Liver (tissue), 9 donors: ENCODE results near the gene ALMS1. TPM values are rescaled to one million over a fixed set of nuclear protein-coding genes. Genes with fewer than 3 reads are reported as not detected.

ENCODE experiments used
- DNase-seq: peaks from one replicate; pipeline ENCODE4 v3.0.0-alpha.2; 2017; ENCODE audit warnings: low spot score
- H3K27ac ChIP-seq, 2 donors: one replicate each; pipeline ENCODE4 v1.7.0; 2013; ENCODE audit warnings: inconsistent platforms in 2 of 2, low read length in 2 of 2, control low read depth in 1 of 2, low read depth in 1 of 2, mild to moderate bottlenecking in 1 of 2
- H3K27me3 ChIP-seq, 4 donors: one replicate each; pipeline versions ENCODE4 v1.6.1 to v1.7.0; 2013; ENCODE audit warnings: low read length in 3 of 4, inconsistent platforms in 1 of 4, mild to moderate bottlenecking in 1 of 4, moderate library complexity in 1 of 4; ENCODE audit not compliant: control insufficient read depth in 4 of 4, insufficient read depth in 4 of 4
- H3K36me3 ChIP-seq, 4 donors: one replicate each; pipeline versions ENCODE4 v1.6.1 to v1.7.0; 2013; ENCODE audit warnings: low read length in 3 of 4, mild to moderate bottlenecking in 3 of 4, low read depth in 1 of 4, moderate library complexity in 1 of 4; ENCODE audit not compliant: control insufficient read depth in 4 of 4, insufficient read depth in 3 of 4
- H3K4me1 ChIP-seq, 4 donors: one replicate each; pipeline versions ENCODE4 v1.6.1 to v1.7.0; 2013; ENCODE audit warnings: low read length in 3 of 4, mild to moderate bottlenecking in 3 of 4, moderate library complexity in 1 of 4; ENCODE audit not compliant: control insufficient read depth in 4 of 4, insufficient read depth in 4 of 4
- H3K4me3 ChIP-seq, 3 donors: one replicate each; pipeline versions ENCODE4 v1.6.1 to v1.7.0; 2013; ENCODE audit warnings: low read length in 3 of 3, control low read depth in 1 of 3, low read depth in 1 of 3, mild to moderate bottlenecking in 1 of 3
- H3K9ac ChIP-seq, 2 donors: one replicate each; pipeline ENCODE4 v1.7.0; 2013; ENCODE audit warnings: low read length in 2 of 2, mild to moderate bottlenecking in 2 of 2, moderate library complexity in 2 of 2, control low read depth in 1 of 2, low read depth in 1 of 2
- H3K9me3 ChIP-seq, 4 donors: one replicate each; pipeline versions ENCODE4 v1.6.1 to v1.7.0; 2013; ENCODE audit warnings: low read length in 3 of 4; ENCODE audit not compliant: control insufficient read depth in 4 of 4
- ATF3 ChIP-seq: IDR thresholded peaks from 2 replicates; pipeline ENCODE4 v1.6.1; 2016; ENCODE audit warnings: antibody characterized with exemption
- CTCF ChIP-seq: fragments of 150-350 bp; IDR thresholded peaks from 2 replicates; pipeline ENCODE4 v1.5.1; 2017; ENCODE audit warnings: improper control_type of control experiment, low read depth, low read length; ENCODE audit not compliant: missing input control
- EGR1 ChIP-seq, 2 donors: IDR thresholded peaks; 2 replicates each; pipeline ENCODE4 v1.6.1; 2016 to 2018; ENCODE audit warnings: antibody characterized with exemption in 2 of 2, low read depth in 2 of 2
- FOXA1 ChIP-seq: IDR thresholded peaks from 2 replicates; pipeline ENCODE4 v1.6.1; 2016; ENCODE audit warnings: antibody characterized with exemption
- FOXA2 ChIP-seq: IDR thresholded peaks from 2 replicates; pipeline ENCODE4 v1.6.1; 2016; ENCODE audit warnings: antibody characterized with exemption
- GABPA ChIP-seq, 2 donors: IDR thresholded peaks in 1 of 2; conservative IDR thresholded peaks in 1 of 2; 2 replicates each; pipeline ENCODE4 v1.6.1; 2016; ENCODE audit warnings: antibody characterized with exemption in 2 of 2, mild to moderate bottlenecking in 1 of 2, moderate library complexity in 1 of 2
- HNF4A ChIP-seq, 2 donors: conservative IDR thresholded peaks; 2 replicates each; pipeline ENCODE4 v1.6.1; 2016; ENCODE audit warnings: antibody characterized with exemption in 2 of 2, mild to moderate bottlenecking in 2 of 2
- HNF4G ChIP-seq: IDR thresholded peaks from 2 replicates; pipeline ENCODE4 v1.6.1; 2016; ENCODE audit warnings: antibody characterized with exemption
- JUND ChIP-seq, 2 donors: IDR thresholded peaks; 2 replicates each; pipeline ENCODE4 v1.6.1; 2016; ENCODE audit warnings: antibody characterized with exemption in 2 of 2
- NR2F2 ChIP-seq: IDR thresholded peaks from 2 replicates; pipeline ENCODE4 v1.6.1; 2016; ENCODE audit warnings: antibody characterized with exemption
- RAD21 ChIP-seq, 2 donors: IDR thresholded peaks; 2 replicates each; pipeline ENCODE4 v1.6.1; 2016; ENCODE audit warnings: antibody characterized with exemption in 2 of 2, mild to moderate bottlenecking in 2 of 2
- RXRA ChIP-seq, 2 donors: IDR thresholded peaks; 2 replicates each; pipeline ENCODE4 v1.6.1; 2017 to 2018; ENCODE audit warnings: antibody characterized with exemption in 2 of 2, mild to moderate bottlenecking in 1 of 2
- SP1 ChIP-seq: IDR thresholded peaks from 2 replicates; pipeline ENCODE4 v1.6.1; 2018; ENCODE audit warnings: antibody characterized with exemption, mild to moderate bottlenecking
- TAF1 ChIP-seq: conservative IDR thresholded peaks from 2 replicates; pipeline ENCODE4 v1.6.1; 2016; ENCODE audit warnings: antibody characterized with exemption, mild to moderate bottlenecking
- YY1 ChIP-seq: IDR thresholded peaks from 2 replicates; pipeline ENCODE4 v1.6.1; 2016; ENCODE audit warnings: antibody characterized with exemption, mild to moderate bottlenecking
- ZBTB33 ChIP-seq: IDR thresholded peaks from 2 replicates; pipeline ENCODE4 v1.6.1; 2016; ENCODE audit warnings: antibody characterized with exemption
- WGBS: extraction: QIAGEN DNeasy Blood & Tissue Kit; methylation state at CpG from one replicate; pipeline ENCODE4 v1.1.7; 2013; 5-methylcytosine and 5-hydroxymethylcytosine counted together
- polyA plus RNA-seq, 2 donors: library from polyadenylated mRNA; stranded (reverse) in 1 of 2; unstranded in 1 of 2; fragments of 200-250 nt in 1 of 2; fragments of >200 nt in 1 of 2; fragmentation: Nextera tagmentation in 1 of 2; extraction: Ambion mirVana in 1 of 2; gene quantifications; one replicate each; pipeline versions ENCODE4 v1.2.1 to v1.2.3, GENCODE V29; 2013 to 2015
- total RNA-seq, 2 donors: library from RNA; depleted of rRNA; stranded (reverse); fragments of >200 nt; gene quantifications; one replicate each; pipeline ENCODE4 v1.2.3, GENCODE V29; 2014
- TF ChIP-seq, protein P1 (sequence below): IDR thresholded peaks from 2 replicates; pipeline ENCODE4 v1.6.1; 2016; ENCODE audit warnings: antibody characterized with exemption, mild to moderate bottlenecking
- TF ChIP-seq, protein P2 (sequence below): IDR thresholded peaks from 2 replicates; pipeline ENCODE4 v1.6.1; 2016; ENCODE audit warnings: antibody characterized with exemption
- donor health status: healthy.
- donor health status: healthy.
- donor health status: healthy.
- donor health status: healthy.
- donor health status: healthy.

ALMS1 gene
- total and polyA plus RNA-seq, 4 donors, result 2.1 to 18.3 (median 7.0) TPM

GRCh38 chr2:73588177-73588576, 202.5 kb downstream of the ALMS1 start (continued):
- TF ChIP-seq ZBTB33 (no peak), HNF4A (conservative IDR thresholded peaks at IDR 0.05) (no peak), EGR1 (IDR thresholded peaks at IDR 0.05; ENCODE audit: low read depth in 2 of 2) (no peak)

GRCh38 chr2:73593680-73594079, 208.0 kb downstream of the ALMS1 start:
- WGBS, result 96% methylated on average over 2 of the region's 2 CpGs
- Histone ChIP-seq H3K27me3 (no peaks in the 10 kb centered on the region), H3K4me3 (no peak overlapping the region), H3K27ac (no peak overlapping the region), H3K9ac (no peak overlapping the region), H3K4me1 (no peaks in the 10 kb centered on the region), H3K9me3 (no peaks in the 10 kb centered on the region), H3K36me3 (no peaks in the 10 kb centered on the region)
- DNase-seq, result no peak
- TF ChIP-seq RXRA (IDR thresholded peaks at IDR 0.05) (no peak), NR2F2 (no peak), GABPA (IDR thresholded peaks at IDR 0.05 in 1 of 2, conservative IDR thresholded peaks at IDR 0.05 in 1 of 2) (no peak), SP1 (no peak), RAD21 (IDR thresholded peaks at IDR 0.05) (no peak), YY1 (no peak), HNF4A (conservative IDR thresholded peaks at IDR 0.05) (no peak), ZBTB33 (no peak), HNF4G (no peak), FOXA1 (no peak), FOXA2 (no peak), TAF1 (no peak), JUND (IDR thresholded peaks at IDR 0.05) (no peak)

- Histone ChIP-seq H3K4me1 (no peaks in the 10 kb centered on the region), H3K27ac (no peak overlapping the region), H3K27me3 (no peaks in the 10 kb centered on the region), H3K4me3 (no peak overlapping the region), H3K9ac (no peak overlapping the region), H3K36me3 (no peaks in the 10 kb centered on the region), H3K9me3 (no peaks in the 10 kb centered on the region)
- WGBS, result 96% methylated on average over 2 of the region's 2 CpGs
- no peak for DNase-seq
- TF ChIP-seq SP1 (no peak), TAF1 (no peak), RAD21 (IDR thresholded peaks at IDR 0.05) (no peak), JUND (IDR thresholded peaks at IDR 0.05) (no peak), NR2F2 (no peak), YY1 (no peak), GABPA (IDR thresholded peaks at IDR 0.05 in 1 of 2, conservative IDR thresholded peaks at IDR 0.05 in 1 of 2) (no peak), ATF3 (no peak), EGR1 (IDR thresholded peaks at IDR 0.05; ENCODE audit: low read depth in 2 of 2) (no peak), RXRA (IDR thresholded peaks at IDR 0.05) (no peak), ZBTB33 (no peak), FOXA1 (no peak), FOXA2 (no peak), HNF4G (no peak), HNF4A (conservative IDR thresholded peaks at IDR 0.05) (no peak), CTCF (no peak)
- TF ChIP-seq, protein P1, sequence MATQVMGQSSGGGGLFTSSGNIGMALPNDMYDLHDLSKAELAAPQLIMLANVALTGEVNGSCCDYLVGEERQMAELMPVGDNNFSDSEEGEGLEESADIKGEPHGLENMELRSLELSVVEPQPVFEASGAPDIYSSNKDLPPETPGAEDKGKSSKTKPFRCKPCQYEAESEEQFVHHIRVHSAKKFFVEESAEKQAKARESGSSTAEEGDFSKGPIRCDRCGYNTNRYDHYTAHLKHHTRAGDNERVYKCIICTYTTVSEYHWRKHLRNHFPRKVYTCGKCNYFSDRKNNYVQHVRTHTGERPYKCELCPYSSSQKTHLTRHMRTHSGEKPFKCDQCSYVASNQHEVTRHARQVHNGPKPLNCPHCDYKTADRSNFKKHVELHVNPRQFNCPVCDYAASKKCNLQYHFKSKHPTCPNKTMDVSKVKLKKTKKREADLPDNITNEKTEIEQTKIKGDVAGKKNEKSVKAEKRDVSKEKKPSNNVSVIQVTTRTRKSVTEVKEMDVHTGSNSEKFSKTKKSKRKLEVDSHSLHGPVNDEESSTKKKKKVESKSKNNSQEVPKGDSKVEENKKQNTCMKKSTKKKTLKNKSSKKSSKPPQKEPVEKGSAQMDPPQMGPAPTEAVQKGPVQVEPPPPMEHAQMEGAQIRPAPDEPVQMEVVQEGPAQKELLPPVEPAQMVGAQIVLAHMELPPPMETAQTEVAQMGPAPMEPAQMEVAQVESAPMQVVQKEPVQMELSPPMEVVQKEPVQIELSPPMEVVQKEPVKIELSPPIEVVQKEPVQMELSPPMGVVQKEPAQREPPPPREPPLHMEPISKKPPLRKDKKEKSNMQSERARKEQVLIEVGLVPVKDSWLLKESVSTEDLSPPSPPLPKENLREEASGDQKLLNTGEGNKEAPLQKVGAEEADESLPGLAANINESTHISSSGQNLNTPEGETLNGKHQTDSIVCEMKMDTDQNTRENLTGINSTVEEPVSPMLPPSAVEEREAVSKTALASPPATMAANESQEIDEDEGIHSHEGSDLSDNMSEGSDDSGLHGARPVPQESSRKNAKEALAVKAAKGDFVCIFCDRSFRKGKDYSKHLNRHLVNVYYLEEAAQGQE, result no peak
- TF ChIP-seq, protein P2, sequence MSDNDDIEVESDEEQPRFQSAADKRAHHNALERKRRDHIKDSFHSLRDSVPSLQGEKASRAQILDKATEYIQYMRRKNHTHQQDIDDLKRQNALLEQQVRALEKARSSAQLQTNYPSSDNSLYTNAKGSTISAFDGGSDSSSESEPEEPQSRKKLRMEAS, result no peak
Measured at GRCh38 chr2:73594251-73594650, 208.6 kb downstream of the ALMS1 start.
